PC-3 (cell line): Measurements from ENCODE around the gene GAP43.

Experiments used
- CTCF ChIP-seq: fragments of 300-600 bp; sonication (generic); conservative IDR thresholded peaks from 2 replicates; pipeline ENCODE4 v1.5.1; 2017; ENCODE audit warnings: antibody characterized with exemption, low read depth, mild to moderate bottlenecking, low read length
- EZH2 ChIP-seq: fragments of 300-600 bp; sonication (generic); IDR thresholded peaks from one replicate; pipeline ENCODE4 v1.6.1; 2017; ENCODE audit warnings: antibody characterized with exemption, mild to moderate bottlenecking, low read length; ENCODE audit not compliant: unreplicated experiment
- EZH2phosphoT487 ChIP-seq: fragments of 300-600 bp; sonication (generic); IDR thresholded peaks from 2 replicates; pipeline ENCODE4 v1.6.1; 2018; ENCODE audit warnings: mild to moderate bottlenecking, antibody characterized with exemption, low read length, borderline replicate concordance

- TF ChIP-seq CTCF (no peak), EZH2 (no peak), EZH2phosphoT487 (no peak)
These were observed 65.1 kb downstream of the GAP43 start for GRCh38 chr3:115688418-115688817.
